ENCODE results near the gene CDH15. TPM values are rescaled to one million over a fixed set of nuclear protein-coding genes. Genes with fewer than 3 reads are reported as not detected.

CDH15 gene
- total and polyA plus RNA-seq, 2 donors (not counting 1 experiment from before 2014, with no cell fraction given), result not detected

- TF ChIP-seq EZH2 (IDR thresholded peaks at IDR 0.05; ENCODE audit: borderline replicate concordance, insufficient read depth, low read depth, low read length, poor library complexity, severe bottlenecking) (no peak), CTCF (IDR thresholded peaks at IDR 0.05) (no peak)
- intact Hi-C loops (cut with micrococcal nuclease), result loop anchor here (2.0 kb wide), 2 partner anchors 17 to 77 kb away; no protein-coding TSS in a partner anchor
- Histone ChIP-seq H3K4me3 (ENCODE audit: control extremely low read depth in 1 of 5, extremely low read depth in 1 of 5, insufficient read depth in 1 of 5, low read depth in 2 of 5, low read length in 4 of 5) (no peak overlapping the region), H2AFZ (ENCODE audit: insufficient read depth, low read depth, low read length, poor library complexity, severe bottlenecking) (no peak overlapping the region), H3K79me2 (ENCODE audit: control insufficient read depth, insufficient read depth, low read length) (peaks cover 6% of the 10 kb centered on the region), H3K36me3 (replicated peaks in 1 of 2; ENCODE audit: control extremely low read depth in 1 of 2, control insufficient read depth in 1 of 2, extremely low read depth in 1 of 2, insufficient read depth in 2 of 2, low read length in 1 of 2) (no peaks in the 10 kb centered on the region), H3K4me1 (ENCODE audit: control insufficient read depth in 2 of 2, insufficient read depth in 2 of 2, low read length in 2 of 2) (peaks cover 28 to 40% of the 10 kb centered on the region in 2 donors), H3K27ac (ENCODE audit: low read length in 2 of 2) (no peak overlapping the region), H4K20me1 (ENCODE audit: control insufficient read depth, insufficient read depth, low read length, poor library complexity, severe bottlenecking) (peaks cover 37% of the 10 kb centered on the region), H3K4me2 (replicated peaks; ENCODE audit: low read depth, low read length, poor library complexity, severe bottlenecking) (peak overlapping the region; percentile 88), H3K9ac (ENCODE audit: low read length) (no peak overlapping the region), H3K27me3 (replicated peaks in 1 of 4; ENCODE audit: control extremely low read depth in 1 of 4, control insufficient read depth in 3 of 4, insufficient read depth in 4 of 4, low read length in 3 of 4) (peaks cover 0 to 31% (median 13%) of the 10 kb centered on the region in 4 experiments), H3K9me3 (ENCODE audit: control extremely low read depth in 1 of 3, control insufficient read depth in 2 of 3, insufficient read depth in 1 of 3, low read length in 2 of 3) (peaks cover 0 to 5% (median 0%) of the 10 kb centered on the region in 3 donors)
- Mint-ChIP-seq H3K9me3 (ENCODE audit: insufficient read depth) (no peaks in the 10 kb centered on the region), H3K27me3 (peaks cover 4% of the 10 kb centered on the region), H3K4me3 (no peak overlapping the region), H3K27ac (no peak overlapping the region), H3K4me1 (peaks cover 18% of the 10 kb centered on the region)
- no peak for DNase-seq
- 74% methylated on average over 7 of the region's 14 CpGs for WGBS (ENCODE audit: insufficient coverage)
- ATAC-seq (ENCODE audit: low read depth), result no peak
- ChIA-PET CTCF (interaction anchor here (1.3 kb wide), 1 partner anchor 432 kb away, joined by 5 read pairs; no protein-coding TSS in a partner anchor), POLR2A (interaction anchor here (1.1 kb wide), 1 partner anchor 48 kb away, joined by 3 read pairs; the partner anchor contains the start of gene ZNF778)
Measured at GRCh38 chr16:89169778-89170177, 1.8 kb upstream of the CDH15 start.
